Activated T-cell treated with anti-CD3 and anti-CD28 coated beads, Interleukin-2, amount 50 U/mL, for 1 hour (primary cell): Measurements from ENCODE around the gene KMT2A.

Source experiments
- DNase-seq: peaks from one replicate; pipeline ENCODE4 v3.0.0-alpha.2; 2020

The KMT2A gene

GRCh38 chr11:118488480-118489109 lies 52.3 kb downstream of the KMT2A start:
- peak; percentile 75 for DNase-seq

GRCh38 chr11:118491041-118491440 lies 54.7 kb downstream of the KMT2A start:
- DNase-seq: no peak

GRCh38 chr11:118497831-118498230 lies 61.5 kb downstream of the KMT2A start:
- no peak for DNase-seq

GRCh38 chr11:118503216-118503615 lies 66.9 kb downstream of the KMT2A start:
- DNase-seq: no peak

GRCh38 chr11:118511601-118512000 lies 75.3 kb downstream of the KMT2A start:
- no peak for DNase-seq

- DNase-seq: no peak
Measured at GRCh38 chr11:118514103-118514502, 77.8 kb downstream of the KMT2A start.

GRCh38 chr11:118519549-118519948 lies 83.3 kb downstream of the KMT2A start:
- DNase-seq: no peak

GRCh38 chr11:118521892-118522311 lies 85.6 kb downstream of the KMT2A start:
- DNase-seq: no peak

GRCh38 chr11:118522571-118523072 lies 86.3 kb downstream of the KMT2A start:
- DNase-seq: no peak

- no peak for DNase-seq
Measured at GRCh38 chr11:118524356-118524755, 88.1 kb downstream of the KMT2A start.

GRCh38 chr11:118524757-118525470 lies 88.6 kb downstream of the KMT2A start:
- no peak for DNase-seq

GRCh38 chr11:118526688-118527087 lies 90.4 kb downstream of the KMT2A start:
- DNase-seq: no peak

- no peak for DNase-seq
Measured at GRCh38 chr11:118527109-118527508, 90.8 kb downstream of the KMT2A start, which contains the start of gene TTC36. TTC36 (plus strand) TSS chr11:118527474; CDS start chr11:118527495, 21 bp downstream.

GRCh38 chr11:118528511-118528910 lies 92.2 kb downstream of the KMT2A start:
- DNase-seq: no peak

- DNase-seq: no peak
Measured at GRCh38 chr11:118529584-118530175, 93.4 kb downstream of the KMT2A start.

- no peak for DNase-seq
Measured at GRCh38 chr11:118530180-118530682, 93.9 kb downstream of the KMT2A start.

GRCh38 chr11:118530683-118531596 lies 94.6 kb downstream of the KMT2A start, which contains the start of gene TMEM25:
TMEM25 (plus strand) TSS chr11:118531192; CDS start chr11:118531802, 610 bp downstream.
- peak; percentile 81 for DNase-seq

- no peak for DNase-seq
Measured at GRCh38 chr11:118531597-118532084, 95.3 kb downstream of the KMT2A start.

GRCh38 chr11:118532091-118532490 lies 95.8 kb downstream of the KMT2A start:
- DNase-seq: no peak

GRCh38 chr11:118532852-118533768 lies 96.8 kb downstream of the KMT2A start:
- DNase-seq: no peak
